Stimulated activated effector memory CD8-positive, alpha-beta T cell treated with anti-CD3 and anti-CD28 coated beads, Interleukin-12 subunit alpha, Interleukin-12 subunit beta, amount 100 ng/mL, for 72 hours (primary cell): ENCODE measurements around the gene TES.
A peak's percentile ranks its signal among the peaks of the same experiment; 100 is the strongest.

ENCODE experiments used
- ATAC-seq: fragments of 150-1000 bp; cut with Tn5 transposase; 2 replicates; pipeline ENCODE4 v1.10.0; 2021
- DNase-seq, 2 donors: peaks; one replicate each; pipeline ENCODE4 v3.0.0; 2021 to 2022; ENCODE audit warnings: low spot score in 2 of 2
- H3K27ac Mint-ChIP-seq: one replicate; pipeline ENCODE4 v1.8.0; 2022; ENCODE audit warnings: mild to moderate bottlenecking, mixed read lengths
- H3K36me3 Mint-ChIP-seq: one replicate; pipeline ENCODE4 v1.8.0; 2022; ENCODE audit warnings: mild to moderate bottlenecking, mixed read lengths
- H3K4me1 Mint-ChIP-seq: one replicate; pipeline ENCODE4 v1.8.0; 2022; ENCODE audit warnings: mixed read lengths
- H3K4me3 Mint-ChIP-seq: one replicate; pipeline ENCODE4 v1.8.0; 2022; ENCODE audit warnings: mild to moderate bottlenecking, mixed read lengths
- H3K9me3 Mint-ChIP-seq: one replicate; pipeline ENCODE4 v1.8.0; 2022; ENCODE audit warnings: mixed read lengths

The TES gene

DNA sequence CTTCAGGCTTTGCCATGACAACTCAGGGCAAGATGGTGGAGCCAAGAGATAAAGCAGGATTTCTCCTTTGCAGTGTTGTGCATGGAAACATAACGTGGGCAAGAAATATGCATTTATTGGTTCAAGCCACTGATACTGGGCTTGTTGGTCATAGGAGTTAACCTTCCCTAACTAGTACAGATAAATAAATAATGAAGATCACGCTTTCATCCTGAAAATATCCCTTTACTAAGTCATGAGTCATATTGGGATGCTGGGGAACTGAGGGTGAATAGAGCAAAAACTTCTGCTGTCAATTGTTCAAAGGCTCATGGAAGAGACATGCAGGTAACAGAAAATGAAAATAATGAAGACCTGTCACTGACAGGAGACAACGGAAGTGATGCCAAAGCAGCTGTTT lies 55.5 kb downstream of the TES start:
- Mint-ChIP-seq H3K4me1 (peaks cover 6% of the 10 kb centered on the region), H3K27ac (no peak overlapping the region), H3K4me3 (no peak overlapping the region), H3K9me3 (no peaks in the 10 kb centered on the region), H3K36me3 (no peaks in the 10 kb centered on the region)
- ATAC-seq: no peak
- DNase-seq: no peak

DNA sequence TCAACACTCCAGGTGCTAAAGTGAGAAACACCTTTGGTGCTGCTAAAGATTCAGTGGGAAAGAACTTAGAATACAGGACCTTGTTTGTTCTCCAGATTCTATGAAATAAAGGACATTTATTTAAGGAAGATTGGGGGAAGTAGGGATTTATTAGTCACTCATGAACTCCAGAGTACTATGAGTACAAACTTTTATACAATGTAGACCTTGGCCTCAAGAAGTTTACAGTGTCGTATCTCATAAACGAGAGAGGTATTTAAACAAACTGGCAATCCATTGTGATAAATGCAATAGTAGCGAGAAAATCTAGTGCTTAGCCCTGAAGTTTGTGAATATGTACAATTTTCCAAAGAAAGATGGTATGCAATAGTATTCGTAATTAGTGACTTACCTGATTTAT lies 59.1 kb downstream of the TES start:
- no peaks in the 10 kb centered on the region for H3K9me3 Mint-ChIP-seq
- no peak for ATAC-seq
- no peaks in the 10 kb centered on the region for H3K36me3 Mint-ChIP-seq
- DNase-seq: no peak
- no peak overlapping the region for H3K4me3 Mint-ChIP-seq
- H3K27ac Mint-ChIP-seq: no peak overlapping the region
- no peaks in the 10 kb centered on the region for H3K4me1 Mint-ChIP-seq

GRCh38 chr7:116271161-116271913 lies 61.0 kb downstream of the TES start:
- ATAC-seq: no peak

DNA sequence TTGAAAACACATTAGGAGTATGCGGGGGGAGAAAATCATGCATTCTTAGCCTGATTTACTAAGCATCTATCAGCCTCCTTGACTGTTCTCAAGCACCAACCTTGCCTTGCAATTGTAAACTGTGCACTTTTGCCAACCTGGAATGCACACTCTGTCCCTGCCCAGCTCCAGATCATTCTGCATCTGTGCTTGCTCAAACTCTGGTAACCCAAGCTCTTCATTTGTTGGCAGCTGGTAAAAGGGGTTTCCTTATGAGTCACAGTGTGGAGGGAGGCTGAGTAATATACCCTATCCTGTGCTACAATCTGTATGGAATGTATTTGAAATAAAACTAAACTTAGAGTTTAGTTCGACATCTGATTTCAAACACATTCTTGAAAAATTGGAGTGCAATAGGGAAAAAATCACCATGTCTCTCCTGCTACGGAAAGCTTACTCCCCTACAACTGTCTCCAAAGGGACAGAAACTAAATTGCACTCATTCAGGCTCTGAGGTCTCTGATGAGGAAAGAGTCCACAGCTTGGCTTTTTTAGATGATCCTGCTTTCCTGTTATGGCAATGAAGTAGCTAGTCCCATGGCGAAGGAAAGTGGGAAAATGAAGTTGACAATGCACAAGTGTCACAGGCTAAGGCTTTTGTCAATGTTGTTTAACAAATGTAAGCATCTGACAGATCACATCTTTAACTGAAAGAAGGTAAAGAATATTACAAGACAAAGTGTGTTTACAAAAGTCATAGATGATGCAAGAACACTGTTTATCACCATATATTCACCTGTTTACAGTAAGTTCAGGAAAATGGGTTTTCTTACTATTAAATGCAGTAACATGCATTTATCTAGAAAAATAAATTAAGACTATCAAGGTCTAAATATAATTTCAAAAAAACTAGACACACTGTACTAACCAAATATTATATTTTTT lies 61.9 kb downstream of the TES start:
- H3K4me3 Mint-ChIP-seq: no peak overlapping the region
- no peak for DNase-seq
- H3K36me3 Mint-ChIP-seq: no peaks in the 10 kb centered on the region
- no peaks in the 10 kb centered on the region for H3K4me1 Mint-ChIP-seq
- ATAC-seq: peak; percentile 93
- H3K9me3 Mint-ChIP-seq: no peaks in the 10 kb centered on the region
- H3K27ac Mint-ChIP-seq: no peak overlapping the region

More at GRCh38 chr7:116271161-116271913, 61.0 kb downstream of the TES start:
- H3K36me3 Mint-ChIP-seq: no peaks in the 10 kb centered on the region
- no peaks in the 10 kb centered on the region for H3K4me1 Mint-ChIP-seq
- H3K4me3 Mint-ChIP-seq: no peak overlapping the region
- no peak for DNase-seq
- H3K27ac Mint-ChIP-seq: no peak overlapping the region
- H3K9me3 Mint-ChIP-seq: no peaks in the 10 kb centered on the region

DNA sequence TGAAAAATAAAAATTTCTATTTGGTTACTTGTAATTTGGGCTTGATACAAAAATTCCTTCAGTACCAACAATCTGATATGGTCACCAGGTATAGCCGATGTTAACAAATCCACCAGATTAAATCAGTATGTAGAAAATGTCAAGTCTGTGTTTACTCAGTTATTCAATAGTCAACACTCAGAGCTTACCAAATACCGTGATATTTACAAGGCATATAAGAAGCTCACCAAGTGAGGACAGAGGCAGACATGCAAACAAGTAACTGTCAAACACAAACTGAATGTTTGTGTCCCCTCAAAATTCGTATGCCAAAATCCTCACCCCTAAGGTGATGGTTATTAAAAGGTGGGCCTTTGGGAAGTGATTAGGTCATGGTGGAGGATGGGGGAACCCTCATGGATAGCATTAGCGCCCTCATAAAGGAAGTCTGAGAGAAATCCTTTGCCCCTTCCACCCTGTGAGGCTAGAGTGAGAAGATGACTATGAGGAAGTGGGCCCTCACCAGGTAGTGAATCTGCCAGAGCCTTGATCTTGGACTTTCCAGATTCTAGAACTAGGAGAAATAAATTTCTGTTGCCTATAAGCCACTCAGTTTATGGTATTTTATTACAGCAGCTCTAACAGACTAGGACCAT lies 63.1 kb downstream of the TES start:
- no peak for ATAC-seq
- no peak for DNase-seq
- Mint-ChIP-seq H3K4me3 (no peak overlapping the region), H3K9me3 (no peaks in the 10 kb centered on the region), H3K27ac (no peak overlapping the region), H3K4me1 (no peaks in the 10 kb centered on the region), H3K36me3 (no peaks in the 10 kb centered on the region)

DNA sequence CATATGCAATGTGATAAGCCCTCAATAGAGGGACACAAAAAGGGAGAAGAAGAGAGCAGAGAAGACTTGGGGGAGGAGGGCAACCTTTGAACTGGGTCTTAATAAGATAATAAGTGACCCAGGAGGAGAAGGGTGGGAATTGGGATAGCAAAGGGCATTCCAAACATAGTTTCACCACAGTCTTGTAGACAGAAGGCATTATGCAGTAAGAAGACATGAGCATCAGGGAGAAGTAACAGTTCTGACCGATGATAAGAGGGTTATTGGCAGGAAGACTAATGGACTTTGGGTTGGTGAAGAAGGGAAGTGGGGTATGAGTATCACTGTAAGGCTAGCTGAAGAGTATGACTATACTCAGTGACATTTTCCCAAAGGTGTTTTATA lies 63.6 kb downstream of the TES start:
- no peaks in the 10 kb centered on the region for H3K36me3 Mint-ChIP-seq
- ATAC-seq: no peak
- no peak overlapping the region for H3K27ac Mint-ChIP-seq
- no peak for DNase-seq
- no peaks in the 10 kb centered on the region for H3K9me3 Mint-ChIP-seq
- H3K4me3 Mint-ChIP-seq: no peak overlapping the region
- H3K4me1 Mint-ChIP-seq: no peaks in the 10 kb centered on the region

- no peaks in the 10 kb centered on the region for H3K4me1 Mint-ChIP-seq
Measured at GRCh38 chr7:116277070-116277469, 66.7 kb downstream of the TES start.

GRCh38 chr7:116279217-116279616 lies 68.9 kb downstream of the TES start:
- H3K4me3 Mint-ChIP-seq: no peak overlapping the region
- DNase-seq: no peak
- no peaks in the 10 kb centered on the region for H3K36me3 Mint-ChIP-seq
- no peaks in the 10 kb centered on the region for H3K4me1 Mint-ChIP-seq
- no peak for ATAC-seq
- H3K27ac Mint-ChIP-seq: no peak overlapping the region
- no peaks in the 10 kb centered on the region for H3K9me3 Mint-ChIP-seq

More at GRCh38 chr7:116277070-116277469, 66.7 kb downstream of the TES start:
- ATAC-seq: no peak
- H3K36me3 Mint-ChIP-seq: no peaks in the 10 kb centered on the region
- H3K9me3 Mint-ChIP-seq: no peaks in the 10 kb centered on the region
- DNase-seq: no peak
- H3K27ac Mint-ChIP-seq: no peak overlapping the region
- H3K4me3 Mint-ChIP-seq: no peak overlapping the region

DNA sequence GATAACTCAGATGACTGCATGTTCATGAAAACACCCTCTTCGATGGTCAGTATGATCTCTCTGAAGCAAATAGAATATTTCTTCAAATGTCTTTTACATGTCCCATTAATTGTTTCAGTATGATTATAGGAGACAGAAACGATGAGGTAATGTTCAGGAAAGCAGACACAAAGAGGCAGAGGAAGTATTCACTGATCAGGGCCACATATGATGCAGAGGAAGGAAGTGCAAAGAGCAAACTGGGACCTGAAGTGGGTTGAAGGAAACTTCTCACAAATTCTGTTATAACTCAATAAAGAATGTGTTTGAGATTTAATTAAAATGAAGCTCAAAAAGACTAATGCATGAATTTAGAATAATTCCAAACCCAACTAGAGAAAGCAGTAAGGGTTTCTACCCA lies 70.5 kb downstream of the TES start:
- no peaks in the 10 kb centered on the region for H3K4me1 Mint-ChIP-seq
- no peaks in the 10 kb centered on the region for H3K36me3 Mint-ChIP-seq
- DNase-seq (no peak), ATAC-seq (no peak)
- H3K9me3 Mint-ChIP-seq: no peaks in the 10 kb centered on the region
- no peak overlapping the region for H3K27ac Mint-ChIP-seq
- H3K4me3 Mint-ChIP-seq: no peak overlapping the region

GRCh38 chr7:116283595-116284204 lies 73.4 kb downstream of the TES start:
- Mint-ChIP-seq H3K27ac (no peak overlapping the region), H3K4me1 (no peaks in the 10 kb centered on the region), H3K36me3 (no peaks in the 10 kb centered on the region), H3K9me3 (no peaks in the 10 kb centered on the region), H3K4me3 (no peak overlapping the region)
- no peak for DNase-seq
- ATAC-seq: no peak

DNA sequence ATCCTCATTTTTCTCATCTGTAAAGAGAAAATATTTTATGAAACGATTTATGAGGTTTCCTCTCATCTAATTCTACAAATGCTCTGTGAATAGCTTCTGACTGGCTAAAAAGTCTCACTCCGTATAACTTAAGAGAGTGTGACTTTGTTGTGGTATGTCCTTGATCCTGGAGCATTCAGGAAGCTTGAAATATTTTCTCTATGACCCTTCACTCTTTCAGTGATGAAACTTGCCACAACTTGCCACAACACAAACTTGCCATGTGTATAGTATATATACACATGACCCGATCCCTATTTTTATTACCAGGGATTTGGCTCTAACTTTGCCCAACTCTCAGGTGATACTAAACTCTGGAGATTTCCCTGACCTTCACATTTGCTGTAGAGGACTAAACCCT lies 74.1 kb downstream of the TES start:
- H3K36me3 Mint-ChIP-seq: no peaks in the 10 kb centered on the region
- DNase-seq (no peak), ATAC-seq (no peak)
- no peaks in the 10 kb centered on the region for H3K4me1 Mint-ChIP-seq
- H3K4me3 Mint-ChIP-seq: no peak overlapping the region
- no peak overlapping the region for H3K27ac Mint-ChIP-seq
- H3K9me3 Mint-ChIP-seq: no peaks in the 10 kb centered on the region

GRCh38 chr7:116285252-116285651 lies 74.9 kb downstream of the TES start:
- H3K27ac Mint-ChIP-seq: no peak overlapping the region
- H3K36me3 Mint-ChIP-seq: no peaks in the 10 kb centered on the region
- ATAC-seq (peak; percentile 52), DNase-seq (no peak)
- H3K4me1 Mint-ChIP-seq: no peaks in the 10 kb centered on the region
- H3K4me3 Mint-ChIP-seq: no peak overlapping the region
- no peaks in the 10 kb centered on the region for H3K9me3 Mint-ChIP-seq

GRCh38 chr7:116290740-116291139 lies 80.4 kb downstream of the TES start:
- Mint-ChIP-seq H3K4me1 (no peaks in the 10 kb centered on the region), H3K4me3 (no peak overlapping the region), H3K27ac (no peak overlapping the region), H3K9me3 (peaks cover 13% of the 10 kb centered on the region), H3K36me3 (no peaks in the 10 kb centered on the region)
- ATAC-seq (no peak), DNase-seq (no peak)

DNA sequence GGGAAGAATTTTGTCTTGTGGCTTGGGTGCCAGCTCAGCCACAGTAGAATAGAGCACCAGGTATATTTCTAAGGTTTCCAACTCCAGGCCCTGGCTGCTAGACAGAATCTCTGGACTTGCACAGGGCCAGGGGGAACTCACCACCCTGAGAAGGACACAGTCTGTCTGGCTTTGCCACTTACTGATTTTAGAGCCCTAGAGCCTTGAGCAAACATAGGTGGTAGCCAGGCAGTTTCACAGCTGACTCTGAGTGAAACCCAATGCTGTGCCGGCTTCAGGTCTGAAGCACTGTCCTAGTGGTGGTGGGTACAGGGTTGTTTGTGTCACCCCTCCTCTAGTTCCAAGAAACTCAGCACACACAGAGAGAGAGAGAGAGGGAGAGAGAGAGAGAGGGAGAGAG lies 81.6 kb downstream of the TES start:
- H3K27ac Mint-ChIP-seq: no peak overlapping the region
- ATAC-seq: no peak

DNA sequence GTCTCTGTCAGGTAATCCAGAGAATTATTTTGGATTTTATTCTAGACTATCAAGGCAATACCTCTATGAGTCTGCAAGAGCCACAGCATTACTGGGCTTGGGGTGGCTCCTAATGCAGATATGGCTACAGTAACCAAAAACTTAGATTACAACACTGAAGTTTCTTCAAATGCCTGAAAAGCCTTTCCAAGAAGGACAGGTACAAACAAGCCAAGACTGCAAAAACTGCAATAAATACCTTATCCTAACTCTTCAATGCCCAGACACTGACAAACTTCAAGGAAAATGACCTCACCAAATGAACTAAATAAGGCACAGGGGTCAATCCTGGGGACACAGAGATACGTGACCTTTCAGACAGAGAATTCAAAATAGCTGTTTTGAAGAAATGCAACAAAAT lies 82.0 kb downstream of the TES start:
- DNase-seq (no peak), ATAC-seq (no peak)
- Mint-ChIP-seq H3K9me3 (peaks cover 15% of the 10 kb centered on the region), H3K4me1 (no peaks in the 10 kb centered on the region), H3K36me3 (no peaks in the 10 kb centered on the region), H3K27ac (no peak overlapping the region), H3K4me3 (no peak overlapping the region)

More for the DNA sequence above, 81.6 kb downstream of the TES start:
- peaks cover 15% of the 10 kb centered on the region for H3K9me3 Mint-ChIP-seq
- no peak overlapping the region for H3K4me3 Mint-ChIP-seq
- no peaks in the 10 kb centered on the region for H3K36me3 Mint-ChIP-seq
- DNase-seq: no peak
- no peaks in the 10 kb centered on the region for H3K4me1 Mint-ChIP-seq
